Heart right ventricle (tissue), 16 donors: ENCODE results near the gene CAPZB. TPM values are rescaled to one million over a fixed set of nuclear protein-coding genes. Genes with fewer than 3 reads are reported as not detected.

ENCODE experiments used
- ATAC-seq, 8 donors: fragments of 200-7000 bp; cut with Tn5 transposase; one replicate each; pipeline ENCODE4 v1.9.1; 2020; ENCODE audit warnings: mild to moderate bottlenecking in 8 of 8, moderate library complexity in 8 of 8, moderate number of reproducible peaks in 1 of 8
- DNase-seq, 2 donors: peaks; one replicate each; pipeline ENCODE4 v3.0.0-alpha.2; 2020
- H3K27ac ChIP-seq, 10 donors: fragments of 200-600 bp; sonication (generic) in 2 of 10; one replicate each; pipeline versions ENCODE4 v1.5.0 to v1.8.0; 2020 to 2022; ENCODE audit warnings: mild to moderate bottlenecking in 3 of 10
- H3K27me3 ChIP-seq, 7 donors: fragments of 200-600 bp; one replicate each; pipeline ENCODE4 v1.8.0; 2021 to 2022; ENCODE audit warnings: mild to moderate bottlenecking in 2 of 7
- H3K36me3 ChIP-seq, 9 donors: fragments of 200-600 bp; sonication (generic) in 1 of 9; one replicate each; pipeline versions ENCODE4 v1.5.0 to v1.8.0; 2020 to 2022; ENCODE audit warnings: mild to moderate bottlenecking in 2 of 9
- H3K4me1 ChIP-seq, 9 donors: fragments of 200-600 bp; sonication (generic) in 1 of 9; one replicate each; pipeline versions ENCODE4 v1.5.0 to v1.8.0; 2020 to 2022; ENCODE audit warnings: mild to moderate bottlenecking in 4 of 9
- H3K4me3 ChIP-seq, 10 donors: fragments of 200-600 bp; sonication (generic) in 2 of 10; one replicate each; pipeline versions ENCODE4 v1.5.0 to v1.8.0; 2020 to 2022; ENCODE audit warnings: mild to moderate bottlenecking in 7 of 10, moderate library complexity in 2 of 10
- H3K9me3 ChIP-seq, 11 donors: fragments of 200-600 bp in 10 of 11; sonication (generic) in 2 of 11; one replicate each; pipeline versions ENCODE4 v1.5.0 to v1.8.0; 2013 to 2022; ENCODE audit warnings: mild to moderate bottlenecking in 2 of 11, control low read depth in 1 of 11, moderate library complexity in 1 of 11
- CTCF ChIP-seq, 9 donors: fragments of 200-600 bp; sonication (generic) in 2 of 9; IDR thresholded peaks; one replicate each; pipeline versions ENCODE4 v1.5.0 to v1.8.0; 2021 to 2022; ENCODE audit warnings: antibody characterized with exemption in 9 of 9, mild to moderate bottlenecking in 5 of 9, moderate library complexity in 1 of 9
- WGBS, 2 donors: extraction: QIAGEN DNeasy Blood & Tissue Kit; methylation state at CpG; one replicate each; pipeline ENCODE4 v1.1.7; 2013; ENCODE audit warnings: inconsistent platforms in 1 of 2; 5-methylcytosine and 5-hydroxymethylcytosine counted together
- intact Hi-C, 10 donors: fragments of 100-400 bp; cut with DNase I; formaldehyde crosslinking; loops; one replicate each; pipeline versions ENCODE4 v1.11.1 to v1.14.2; 2022
- polyA plus RNA-seq, 2 donors: library from polyadenylated mRNA; stranded (reverse); fragments of 200-250 nt; gene quantifications; one replicate each; pipeline ENCODE4 v1.2.3, GENCODE V29; 2013
- total RNA-seq, 10 donors: library from RNA; stranded (reverse); fragmentation: NEBNext Ultra II Directional in 3 of 10; extraction: Animal tissue kit (Norgen Biotek cat#: 25700) in 3 of 10; gene quantifications; one replicate each; pipeline versions ENCODE4 v1.2.1 to v1.2.4, GENCODE V29; 2021 to 2023
- donor health status: Arrhythmogenic right ventricular cardiomyopathy.
- donor health status: ischemic (EF 13 %, LVEDD 7.1; RV severe dilation, severe dysfunction).
- donor health status: healthy with polysubstance abuse.
- donor health status: DM: no; HTN: yes; CAD: no.
- donor health status: DM: no; HTN: no; CAD: no.
- donor health status: ischemic (EF 25% LVEDD 6.9; RV normal size, moderate dysfunction).
- donor health status: ischemic (EF 25% LVEDD 5.7; RV mildly dilated, moderate dysfunction).
- donor health status: healthy.
- donor health status: DM: yes; HTN: yes; CAD: no.
- donor health status: Ischemic cardiomyopathy.
- donor health status: ischemic (EF 35%, LVEDD 5.7; RV mildly dilated, moderate dysfunction).
- donor health status: nonischemic (EF 11% LVEDD 7.7; RV severe dilation, severe dysfunction).
- donor health status: DM: yes; HTN: yes; CAD: no.
- donor health status: PGD.
- donor health status: ischemic (EF 29% LVEDD 5.4; RV normal size, mild dysfunction).
- donor health status: nonischemic (EF 23%, LVEDD 6.1; RV moderate dilation, normal function).

Gene CAPZB
- total and polyA plus RNA-seq, 12 donors: 158 to 307 (median 228) TPM

GRCh38 chr1:19427087-19427781 lies 58.1 kb downstream of the CAPZB start:
- H3K9me3 ChIP-seq: no peaks in the 10 kb centered on the region
- H3K36me3 ChIP-seq: peaks cover 0 to 22% (median 0%) of the 10 kb centered on the region in 9 donors
- TF ChIP-seq CTCF (IDR thresholded peaks at IDR 0.05): no peak
- ATAC-seq: peak in 1 of 8 donors; percentile 4
- no peak overlapping the region for H3K4me3 ChIP-seq
- intact Hi-C loops: no loop called here
- H3K27ac ChIP-seq: peak overlapping the region; percentile 19 to 85 (median 69)
- 61 to 74% methylated on average over 14 of the region's 14 CpGs for WGBS, 2 donors
- no peaks in the 10 kb centered on the region for H3K27me3 ChIP-seq
- peaks cover 28 to 94% (median 91%) of the 10 kb centered on the region in 9 donors for H3K4me1 ChIP-seq
- no peak for DNase-seq

DNA sequence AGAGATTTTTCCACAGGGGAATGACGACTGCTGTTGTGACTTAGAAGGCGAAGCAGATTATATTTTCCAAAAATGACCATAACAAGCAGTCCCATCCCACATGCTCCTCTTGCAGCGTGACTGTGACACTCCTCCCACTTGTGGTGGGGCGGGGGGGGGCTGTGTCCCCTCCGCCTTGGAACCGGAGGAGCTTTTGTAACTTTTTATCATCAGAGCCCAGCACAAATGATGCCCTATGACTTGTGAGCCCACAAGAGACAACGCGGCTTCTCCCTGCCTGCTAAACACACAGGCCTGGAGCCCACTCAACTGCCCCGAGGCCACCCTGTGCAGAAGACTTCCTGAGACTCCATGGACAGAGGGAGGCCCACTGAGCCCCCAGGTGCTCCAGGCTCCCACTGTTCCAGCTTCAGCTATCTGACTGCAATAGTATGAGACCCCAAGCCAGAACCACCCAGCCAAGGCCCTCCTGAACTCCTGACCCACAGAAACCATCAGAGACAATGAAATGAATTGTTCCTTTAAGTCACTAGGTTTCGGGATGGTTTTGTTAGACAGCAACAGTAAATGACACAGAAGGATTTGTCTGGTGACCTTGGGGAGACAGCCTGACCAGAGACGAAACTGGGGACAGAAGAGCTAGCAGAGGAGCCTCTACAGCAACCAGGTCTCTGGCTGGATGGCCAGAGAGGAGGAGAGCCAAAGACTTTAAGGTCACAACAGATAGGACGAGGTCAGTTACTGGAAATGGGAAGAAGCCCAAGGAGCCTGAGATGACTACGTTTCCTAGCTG lies 58.8 kb downstream of the CAPZB start:
- no peak for TF ChIP-seq CTCF (IDR thresholded peaks at IDR 0.05)
- Histone ChIP-seq H3K4me1 (peaks cover 29 to 98% (median 93%) of the 10 kb centered on the region in 9 donors), H3K27me3 (no peaks in the 10 kb centered on the region), H3K36me3 (peaks cover 0 to 22% (median 0%) of the 10 kb centered on the region in 9 donors), H3K4me3 (no peak overlapping the region), H3K9me3 (no peaks in the 10 kb centered on the region), H3K27ac (peak overlapping the region; percentile 42 to 85 (median 69))
- ATAC-seq: peak in 7 of 8 donors; percentile 9 to 50 (median 27)
- WGBS, 2 donors: 52 to 55% methylated on average over 13 of the region's 13 CpGs
- intact Hi-C loops: no loop called here
- no peak for DNase-seq

- Histone ChIP-seq H3K4me3 (no peak overlapping the region), H3K4me1 (peaks cover 29 to 100% (median 95%) of the 10 kb centered on the region in 9 donors), H3K9me3 (no peaks in the 10 kb centered on the region), H3K27ac (peak overlapping the region; percentile 37 to 85 (median 71)), H3K27me3 (no peaks in the 10 kb centered on the region), H3K36me3 (peaks cover 0 to 22% (median 0%) of the 10 kb centered on the region in 9 donors)
- 82 to 87% methylated on average over 6 of the region's 6 CpGs for WGBS, 2 donors
- TF ChIP-seq CTCF (IDR thresholded peaks at IDR 0.05): no peak
- no peak for DNase-seq
- intact Hi-C loops: no loop called here
- ATAC-seq: no peak
Measured at GRCh38 chr1:19425646-19426239, 59.6 kb downstream of the CAPZB start.
